DMS 273 (cell line): ENCODE results near the gene CNTN2.
A peak's percentile ranks its signal among the peaks of the same experiment; 100 is the strongest.

ENCODE experiments used
- DNase-seq: peaks from one replicate; lab custom pipeline; 2025; ENCODE audit not compliant: unreplicated experiment; lab: John Stamatoyannopoulos, UW

The CNTN2 gene

GRCh38 chr1:205017766-205018165 is 25.2 kb upstream of the CNTN2 start:
- no peak for DNase-seq

- DNase-seq = no peak
These were observed 24.6 kb upstream of the CNTN2 start for GRCh38 chr1:205018381-205018780.

GRCh38 chr1:205020466-205020865 is 22.5 kb upstream of the CNTN2 start:
- DNase-seq = peak; percentile 12

- no peak for DNase-seq
These were observed 18.3 kb upstream of the CNTN2 start for GRCh38 chr1:205024679-205025078.

GRCh38 chr1:205025239-205025638 is 17.8 kb upstream of the CNTN2 start:
- DNase-seq = no peak

GRCh38 chr1:205026181-205026580 is 16.8 kb upstream of the CNTN2 start:
- no peak for DNase-seq

GRCh38 chr1:205028390-205028789 is 14.6 kb upstream of the CNTN2 start:
- no peak for DNase-seq

GRCh38 chr1:205028924-205029323 is 14.1 kb upstream of the CNTN2 start:
- peak; percentile 37 for DNase-seq

GRCh38 chr1:205030241-205030640 is 12.8 kb upstream of the CNTN2 start:
- DNase-seq = no peak

- peak; percentile 36 for DNase-seq
These were observed 12.1 kb upstream of the CNTN2 start for GRCh38 chr1:205030896-205031295.

- peak; percentile 98 for DNase-seq
These were observed 10.5 kb upstream of the CNTN2 start for GRCh38 chr1:205032508-205032907.

GRCh38 chr1:205037539-205037938 is 5.5 kb upstream of the CNTN2 start:
- no peak for DNase-seq

- DNase-seq = no peak
These were observed 4.8 kb upstream of the CNTN2 start for GRCh38 chr1:205038132-205038786.

- DNase-seq = peak; percentile 67
These were observed 1.9 kb upstream of the CNTN2 start for GRCh38 chr1:205041001-205041715.

GRCh38 chr1:205041998-205042910 is 758 bp upstream of the CNTN2 start:
- DNase-seq = peak; percentile 96

GRCh38 chr1:205043866-205044265 is 854 bp downstream of the CNTN2 start:
- no peak for DNase-seq

- no peak for DNase-seq
These were observed 1.7 kb downstream of the CNTN2 start for GRCh38 chr1:205044741-205045140.

GRCh38 chr1:205045146-205045545 is 2.1 kb downstream of the CNTN2 start:
- no peak for DNase-seq

GRCh38 chr1:205046870-205047269 is 3.9 kb downstream of the CNTN2 start:
- DNase-seq = no peak

GRCh38 chr1:205047764-205048231 is 4.8 kb downstream of the CNTN2 start:
- peak; percentile 42 for DNase-seq

- DNase-seq = peak; percentile 90
These were observed 5.4 kb downstream of the CNTN2 start for GRCh38 chr1:205048382-205048781.
